ENCODE data around the gene GPAT2.
"Not testable (repeated sequence)": the region's sequence is repeated elsewhere in the genome, so short reads cannot be mapped to it uniquely, and the experiment has no call there.

GPAT2 gene

GRCh38 chr2:96064760-96065159, 30.0 kb upstream of the GPAT2 start:
- DNase-seq, result not testable (repeated sequence)

- DNase-seq, result not testable (repeated sequence)
These were observed 29.4 kb upstream of the GPAT2 start for GRCh38 chr2:96064047-96064675.

DNA sequence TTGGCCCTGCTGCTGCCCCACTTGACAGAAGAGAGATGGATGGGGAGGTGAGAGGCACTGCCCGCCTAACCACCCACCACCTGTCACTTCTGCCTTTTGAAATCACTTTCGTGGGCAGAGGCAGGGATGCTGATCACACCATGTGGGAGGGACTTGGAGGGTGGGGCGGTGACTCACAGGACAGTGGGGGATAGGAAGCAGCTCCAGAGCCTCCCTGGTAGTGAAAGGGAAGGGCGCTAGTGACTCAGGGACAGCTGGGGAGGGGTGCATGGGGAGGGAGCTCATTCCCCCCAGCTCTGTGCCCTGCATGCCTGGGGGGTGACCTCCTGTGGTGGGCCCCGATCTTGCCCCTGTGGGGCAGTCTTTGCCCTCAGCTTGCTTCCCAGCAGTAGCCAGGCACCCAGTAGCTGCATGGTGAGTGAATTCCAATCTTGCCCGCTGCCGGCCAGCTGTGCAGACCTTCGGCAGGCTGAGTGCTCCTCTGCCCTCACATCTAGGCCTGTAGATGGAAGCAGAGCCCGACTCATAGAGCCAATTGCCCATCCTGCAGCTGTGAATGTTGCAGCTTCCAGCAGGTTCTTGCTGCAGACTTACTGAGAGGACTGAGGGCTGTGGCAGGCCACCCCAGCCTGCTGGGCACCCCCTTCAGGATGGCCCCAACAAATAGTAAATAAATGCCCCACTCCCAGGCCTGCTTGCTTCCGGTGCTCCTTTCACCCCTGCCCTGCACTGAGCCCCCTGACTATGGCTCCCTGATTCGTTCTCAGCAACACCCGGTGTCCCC, 28.6 kb upstream of the GPAT2 start:
- DNase-seq, result not testable (repeated sequence)

GRCh38 chr2:96062483-96062882, 27.8 kb upstream of the GPAT2 start:
- DNase-seq, result not testable (repeated sequence)

GRCh38 chr2:96061901-96062300, 27.2 kb upstream of the GPAT2 start:
- not testable (repeated sequence) for DNase-seq

DNA sequence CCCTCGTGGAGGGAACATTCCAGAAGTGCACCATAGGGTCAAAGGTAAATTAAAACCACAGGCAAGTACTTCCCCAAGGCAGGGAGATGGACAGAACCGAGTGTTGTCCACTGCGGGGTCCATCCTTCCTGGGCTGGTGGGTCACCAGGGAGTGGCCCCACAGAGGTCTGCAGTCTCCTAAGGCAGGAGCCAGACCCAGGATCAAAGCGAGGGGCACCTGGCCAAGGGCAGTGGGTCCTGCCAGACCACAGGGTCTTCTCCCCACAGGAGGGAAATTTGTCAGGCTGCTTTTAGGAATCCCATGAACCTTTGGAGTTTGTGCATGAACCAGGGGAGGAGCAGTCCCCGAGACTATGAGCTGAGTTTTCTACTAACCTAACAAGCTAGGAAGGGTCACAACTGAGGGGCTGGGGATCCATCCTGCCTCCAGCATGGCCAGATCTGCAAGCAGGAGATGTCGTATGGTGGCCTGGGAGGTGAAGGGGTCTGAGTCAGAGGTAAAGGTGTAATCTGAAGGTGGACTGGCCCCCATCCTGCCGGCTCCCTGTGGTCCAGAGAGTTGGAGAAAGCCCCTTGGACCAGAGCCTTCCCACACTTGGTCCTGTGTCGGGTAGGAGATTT, 26.6 kb upstream of the GPAT2 start:
- not testable (repeated sequence) for DNase-seq

DNA sequence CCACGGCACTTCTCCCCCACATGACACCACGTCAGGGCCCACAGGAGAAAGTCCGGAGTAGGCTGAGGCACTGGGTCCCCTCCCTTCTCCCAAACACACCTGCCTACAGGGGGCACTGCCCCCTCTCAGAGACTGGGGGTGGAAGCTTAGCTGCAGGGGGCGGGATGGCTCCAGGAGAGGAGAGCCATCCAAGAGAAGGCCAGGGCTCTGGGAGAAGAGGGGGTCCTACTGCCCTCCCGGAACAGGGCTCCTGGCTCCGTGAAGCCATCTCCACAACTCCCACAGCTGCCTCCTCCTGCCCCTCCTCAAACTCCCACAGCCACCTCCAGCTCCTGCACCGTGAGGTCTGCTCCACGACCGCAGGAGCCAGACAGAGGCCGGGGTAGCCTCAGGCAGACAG, 25.6 kb upstream of the GPAT2 start:
- DNase-seq, result not testable (repeated sequence)

DNA sequence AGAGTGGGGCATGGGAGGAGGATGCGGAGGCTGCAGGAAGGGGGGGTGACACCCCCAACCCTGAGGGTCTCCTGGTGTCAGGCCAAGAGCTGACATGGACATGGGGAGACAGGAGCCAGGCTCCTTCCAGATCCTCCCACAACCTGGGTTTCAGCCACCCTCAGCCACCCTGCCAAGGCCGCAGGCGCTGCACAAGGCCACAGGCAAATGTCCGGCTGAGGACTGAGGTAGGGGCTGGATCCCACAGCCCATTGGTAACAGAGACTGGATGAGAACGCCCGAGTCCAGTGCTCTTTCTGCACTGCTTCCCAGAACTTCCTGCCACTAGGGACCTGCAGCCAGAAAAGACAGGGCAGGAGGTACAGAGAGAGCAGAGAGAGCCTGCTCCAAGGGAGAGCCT, 24.7 kb upstream of the GPAT2 start:
- not testable (repeated sequence) for DNase-seq

DNA sequence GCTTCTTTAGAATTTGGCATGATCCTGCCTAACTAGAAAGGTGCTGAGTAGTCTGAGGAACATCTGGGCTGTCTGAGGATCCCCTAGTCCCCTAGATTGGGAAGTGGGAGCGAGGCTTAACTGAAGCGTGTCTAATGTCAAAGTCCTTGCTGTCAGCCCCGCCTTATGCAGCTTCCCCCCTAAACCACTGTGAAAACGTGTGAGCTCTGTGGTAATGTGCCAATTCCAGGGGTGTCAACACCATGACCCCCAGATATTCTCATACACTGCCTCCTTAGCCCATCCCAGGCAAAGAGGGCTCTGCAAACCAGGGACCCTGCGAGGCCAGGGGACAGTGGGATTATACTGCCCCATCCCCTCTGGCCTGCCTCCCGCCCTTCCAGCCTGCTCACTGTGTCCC, 21.1 kb upstream of the GPAT2 start:
- not testable (repeated sequence) for DNase-seq

GRCh38 chr2:96054537-96054936, 19.8 kb upstream of the GPAT2 start:
- DNase-seq, result not testable (repeated sequence)

DNA sequence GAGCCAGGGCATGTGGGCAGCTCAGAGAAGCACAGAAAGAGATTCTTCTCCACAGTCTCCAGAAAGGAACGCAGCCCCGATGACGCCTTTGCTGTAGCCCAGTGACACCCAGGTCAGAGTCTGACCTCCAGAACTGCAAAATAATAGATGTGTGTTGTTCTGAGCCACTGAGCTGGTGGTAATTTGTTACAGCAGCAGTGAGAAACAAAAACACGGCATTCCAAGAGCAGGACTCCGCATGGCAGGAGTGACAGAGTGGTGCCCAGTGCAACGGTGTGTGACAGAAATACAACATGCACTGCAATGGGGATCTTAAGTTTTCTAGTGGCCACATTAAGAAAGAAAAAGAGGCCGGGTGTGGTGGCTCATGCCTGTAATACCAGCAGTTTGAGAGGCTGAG, 18.7 kb upstream of the GPAT2 start:
- DNase-seq, result not testable (repeated sequence)

- DNase-seq, result not testable (repeated sequence)
These were observed 17.9 kb upstream of the GPAT2 start for GRCh38 chr2:96052632-96053031.

GRCh38 chr2:96049917-96050262, 15.2 kb upstream of the GPAT2 start:
- DNase-seq, result not testable (repeated sequence)

DNA sequence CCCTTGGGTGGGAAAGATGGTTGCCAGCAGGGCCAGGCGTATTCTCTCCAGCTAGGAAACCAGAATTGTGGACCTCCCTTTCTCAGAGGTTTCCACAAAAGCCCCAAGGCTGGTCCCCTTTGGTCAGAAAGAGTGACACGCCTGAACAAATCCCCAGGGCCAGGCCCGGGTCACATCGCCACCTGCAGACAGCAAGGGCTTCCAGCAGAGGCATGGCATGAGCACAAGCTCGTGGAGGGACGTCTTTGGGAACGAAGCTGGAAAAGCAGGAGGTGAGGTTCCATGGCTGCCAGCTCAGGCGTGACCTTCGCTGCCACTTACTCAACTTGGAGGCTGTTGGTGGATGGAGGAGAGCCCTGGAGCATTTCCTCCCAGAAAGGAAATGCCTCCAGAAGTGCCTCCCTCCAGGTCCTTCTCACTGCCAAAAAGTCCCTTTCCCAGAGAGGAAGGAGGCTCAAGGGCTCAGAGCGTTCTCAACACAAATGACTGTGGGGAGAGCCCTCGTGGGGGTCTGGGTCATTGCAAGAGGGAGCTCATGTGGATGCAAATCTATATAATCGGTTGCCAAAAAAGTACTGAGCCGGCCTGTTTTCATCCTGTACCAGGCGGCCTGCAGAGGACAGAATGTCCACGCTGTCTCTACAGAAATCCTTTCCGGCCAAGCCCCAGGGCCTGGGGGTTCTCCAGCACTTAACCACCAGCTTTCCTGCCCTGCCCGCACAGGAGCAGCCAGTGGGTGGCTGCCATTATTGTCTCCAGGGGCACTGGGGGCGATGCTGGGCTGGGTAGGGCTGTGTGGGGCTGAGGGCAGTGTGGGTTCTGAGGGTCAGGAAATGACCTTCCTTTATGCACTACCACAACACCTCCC, 14.6 kb upstream of the GPAT2 start:
- DNase-seq, result not testable (repeated sequence)

- not testable (repeated sequence) for DNase-seq
These were observed 838 bp upstream of the GPAT2 start for GRCh38 chr2:96035554-96035953.

DNA sequence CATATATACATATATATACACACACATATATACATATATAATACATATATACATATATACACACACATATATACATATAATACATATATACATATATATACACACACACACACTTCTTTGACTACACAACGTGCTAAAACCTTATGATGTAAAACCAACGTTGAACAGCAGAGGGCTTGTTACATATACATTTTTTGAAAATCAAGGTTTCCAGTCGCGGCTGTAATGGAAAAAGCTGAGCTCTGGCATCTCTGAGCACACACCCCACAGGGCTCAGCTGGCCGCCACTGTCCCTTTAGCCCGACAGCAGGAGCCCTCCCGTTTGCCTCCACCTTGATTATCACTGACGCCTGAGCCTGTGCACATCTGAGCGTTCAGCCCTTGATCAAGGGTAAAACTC, 719 bp downstream of the GPAT2 start:
- not testable (repeated sequence) for DNase-seq

GRCh38 chr2:96027725-96028325, 6.9 kb downstream of the GPAT2 start:
- DNase-seq, result not testable (repeated sequence)

DNA sequence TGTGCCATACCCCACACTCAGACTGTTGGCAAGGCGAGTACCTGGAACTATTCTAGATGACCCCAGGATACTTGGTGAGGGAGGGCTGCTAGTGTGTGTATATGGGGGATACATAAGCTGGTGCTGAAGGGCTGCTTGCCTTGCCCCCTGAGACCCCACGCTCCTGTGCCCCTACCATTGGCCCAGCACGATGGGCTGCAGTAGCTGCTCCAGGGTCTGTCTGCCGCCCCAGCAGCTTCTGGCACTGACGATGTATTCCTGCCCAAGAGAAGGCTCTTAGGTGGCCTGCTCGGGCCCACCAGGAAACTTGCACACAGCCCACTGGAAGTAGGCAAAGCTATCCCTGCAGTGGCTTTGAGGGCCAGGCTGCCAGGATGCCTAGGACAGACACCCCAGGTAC, 9.0 kb downstream of the GPAT2 start:
- not testable (repeated sequence) for DNase-seq

DNA sequence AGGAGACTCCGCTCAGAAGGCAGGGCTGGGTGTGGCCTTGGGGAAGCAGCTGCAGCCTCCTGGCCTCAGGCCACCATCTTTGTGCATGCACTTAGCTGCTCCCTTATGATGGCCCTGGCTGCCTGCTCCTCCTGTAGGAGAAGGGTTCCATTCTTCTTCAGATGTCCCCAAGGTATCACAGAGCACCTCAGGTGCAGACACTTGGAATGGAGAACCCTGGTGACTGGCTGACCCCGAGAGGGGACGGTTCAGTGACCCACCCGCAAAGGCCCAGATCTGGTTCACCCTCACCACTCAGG, 9.6 kb downstream of the GPAT2 start:
- DNase-seq, result no peak

DNA sequence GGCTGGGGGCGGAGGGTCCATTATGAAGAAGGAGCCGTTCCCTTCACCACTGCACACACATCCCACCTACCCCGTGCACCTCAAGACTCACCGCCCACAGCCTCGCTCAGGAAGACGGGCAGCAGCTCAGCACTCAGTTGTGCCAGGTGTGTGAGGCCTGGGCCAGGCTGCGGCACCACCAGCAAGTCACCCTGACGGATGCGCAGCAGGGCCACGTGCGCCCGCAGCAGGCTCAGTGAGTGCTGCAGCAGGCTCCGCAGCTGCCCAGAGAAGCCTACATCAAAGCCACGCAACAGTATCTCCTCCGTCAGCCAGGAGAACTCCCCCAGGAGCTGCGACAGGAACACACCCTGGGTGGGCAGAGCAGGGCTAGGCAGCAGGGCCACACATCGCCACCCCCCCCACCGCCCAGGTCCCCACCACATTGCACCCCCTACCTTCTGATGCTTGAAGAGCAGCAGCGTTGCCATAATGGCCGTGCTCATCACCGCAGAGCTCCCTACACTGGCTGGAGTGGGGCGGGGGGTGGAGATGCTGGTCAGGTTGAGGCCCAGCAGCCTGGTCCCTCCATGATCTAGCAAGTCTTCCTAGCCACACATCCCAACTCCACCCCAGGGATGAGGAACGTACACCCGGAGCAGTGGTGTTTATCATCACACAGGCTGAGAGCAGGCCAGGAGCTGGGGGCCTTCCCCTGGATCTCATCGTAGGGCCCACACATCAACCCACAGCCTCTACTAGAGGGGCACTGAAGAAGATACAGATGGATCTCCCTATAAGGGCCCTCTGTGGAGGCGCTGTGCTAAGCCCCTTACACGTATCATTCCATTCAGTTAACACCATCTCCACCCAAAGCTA, 10.2 kb downstream of the GPAT2 start:
- no peak for DNase-seq

DNA sequence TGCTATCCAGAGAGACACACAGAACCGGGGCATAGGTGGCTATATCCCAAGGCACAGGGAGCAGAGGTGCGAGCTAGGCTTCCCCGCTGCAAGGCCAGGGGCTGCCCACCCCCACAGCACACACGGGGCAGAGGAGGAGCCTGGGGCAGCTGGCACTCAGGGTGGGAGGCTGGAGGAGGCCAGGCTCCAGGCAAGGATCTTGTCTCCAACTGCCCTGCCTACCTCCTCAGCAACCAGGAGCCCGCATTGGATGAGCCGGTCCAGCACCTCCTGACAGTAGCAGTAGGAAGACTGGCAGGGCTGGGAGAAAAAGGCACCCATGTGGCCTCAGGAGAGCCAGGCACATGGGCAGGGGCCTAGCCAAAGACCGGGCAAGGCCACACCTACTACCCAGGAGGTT, 11.0 kb downstream of the GPAT2 start:
- DNase-seq, result not testable (repeated sequence)

Data from SHP77 treated with DMSO at 0.1 percent for 48 hours (cell line).